Smooth muscle cell of the umbilical artery (primary cell): Measurements from ENCODE around the gene GPC6. TPM values are rescaled to one million over a fixed set of nuclear protein-coding genes. Genes with fewer than 3 reads are reported as not detected.

Experiments used
- total RNA-seq: library from RNA; depleted of rRNA; stranded (reverse); fragments of >200 nt; gene quantifications from 2 replicates; pipeline ENCODE4 v1.2.3, GENCODE V29; 2014

Gene GPC6
- total RNA-seq: 139 and 333 TPM in 2 replicates

GRCh38 chr13:93226623-93227279, at the start of gene GPC6:
TSS of gene GPC6 (plus strand) at chr13:93226807.

